Measurements from ENCODE around the gene PLEKHO2.

Gene PLEKHO2

GRCh38 chr15:64916365-64916764, 74.7 kb downstream of the PLEKHO2 start:
- H3K4me1 ChIP-seq (ENCODE audit: low read length): peaks cover 5% of the 10 kb centered on the region; the same call in 1 of the 2 replicates
- H2AFZ ChIP-seq (ENCODE audit: low read depth, low read length): no peak overlapping the region
- H3K27ac ChIP-seq (ENCODE audit: low read length): no peak overlapping the region
- no peaks in the 10 kb centered on the region for H3K79me2 ChIP-seq (ENCODE audit: low read length)
- H3K4me3 ChIP-seq (ENCODE audit: low read length): no peak overlapping the region
- no peaks in the 10 kb centered on the region for H3K9me3 ChIP-seq (ENCODE audit: insufficient read depth, low read length)
- H4K20me1 ChIP-seq (ENCODE audit: insufficient read depth, low read length): no peaks in the 10 kb centered on the region
- TF ChIP-seq EZH2phosphoT487 (IDR thresholded peaks at IDR 0.05; ENCODE audit: low read depth) (no peak), CTCF (IDR thresholded peaks at IDR 0.05; ENCODE audit: low read depth, low read length) (no peak)
- H3K9ac ChIP-seq (ENCODE audit: low read length): no peak overlapping the region
- H3K27me3 ChIP-seq (ENCODE audit: low read depth, low read length): no peaks in the 10 kb centered on the region
- no peaks in the 10 kb centered on the region for H3K36me3 ChIP-seq (replicated peaks; ENCODE audit: low read depth, low read length)
- no peak overlapping the region for H3K4me2 ChIP-seq (ENCODE audit: low read length)

- no peak overlapping the region for H3K4me2 ChIP-seq (ENCODE audit: low read length)
- no peak overlapping the region for H3K9ac ChIP-seq (ENCODE audit: low read length)
- no peak for TF ChIP-seq EZH2phosphoT487 (IDR thresholded peaks at IDR 0.05; ENCODE audit: low read depth)
- TF ChIP-seq CTCF (IDR thresholded peaks at IDR 0.05; ENCODE audit: low read depth, low read length): no peak
These were observed 75.5 kb downstream of the PLEKHO2 start for GRCh38 chr15:64917211-64917610.

More at GRCh38 chr15:64917211-64917610, 75.5 kb downstream of the PLEKHO2 start:
- Histone ChIP-seq H3K27me3 (ENCODE audit: low read depth, low read length) (no peaks in the 10 kb centered on the region), H3K79me2 (ENCODE audit: low read length) (no peaks in the 10 kb centered on the region), H4K20me1 (ENCODE audit: insufficient read depth, low read length) (no peaks in the 10 kb centered on the region), H3K4me1 (ENCODE audit: low read length) (peaks cover 5% of the 10 kb centered on the region; the same call in 1 of the 2 replicates), H3K36me3 (replicated peaks; ENCODE audit: low read depth, low read length) (no peaks in the 10 kb centered on the region), H2AFZ (ENCODE audit: low read depth, low read length) (0 out of 2 replicates have a peak overlapping the region, but pooled peaks have one; percentile 2), H3K9me3 (ENCODE audit: insufficient read depth, low read length) (no peaks in the 10 kb centered on the region), H3K4me3 (ENCODE audit: low read length) (no peak overlapping the region), H3K27ac (ENCODE audit: low read length) (no peak overlapping the region)
